Measurements from ENCODE around the gene BOD1.

BOD1 gene

GRCh38 chr5:173625261-173625660 is 8.8 kb upstream of the BOD1 start:
- peaks cover 10% of the 10 kb centered on the region for H3K4me1 ChIP-seq (ENCODE audit: control insufficient read depth, insufficient read depth, low read length)
- H3K4me2 ChIP-seq (ENCODE audit: low read length): peak overlapping the region; percentile 16
- no peaks in the 10 kb centered on the region for H3K36me3 ChIP-seq (ENCODE audit: insufficient read depth, low read length)
- peaks cover 35% of the 10 kb centered on the region for H3K27me3 ChIP-seq (ENCODE audit: control insufficient read depth, insufficient read depth, low read length)
- no peak overlapping the region for H3K4me3 ChIP-seq (ENCODE audit: low read length)
- no peaks in the 10 kb centered on the region for H3K9me3 ChIP-seq (replicated peaks; ENCODE audit: low read length)
- H3K9ac ChIP-seq (ENCODE audit: low read depth, low read length): no peak overlapping the region

GRCh38 chr5:173624282-173624681 is 7.8 kb upstream of the BOD1 start:
- Histone ChIP-seq H3K4me2 (ENCODE audit: low read length) (no peak overlapping the region), H3K4me3 (ENCODE audit: low read length) (no peak overlapping the region), H3K9ac (ENCODE audit: low read depth, low read length) (no peak overlapping the region), H3K4me1 (ENCODE audit: control insufficient read depth, insufficient read depth, low read length) (peaks cover 10% of the 10 kb centered on the region), H3K27me3 (ENCODE audit: control insufficient read depth, insufficient read depth, low read length) (peaks cover 30% of the 10 kb centered on the region), H3K9me3 (replicated peaks; ENCODE audit: low read length) (no peaks in the 10 kb centered on the region), H3K36me3 (ENCODE audit: insufficient read depth, low read length) (no peaks in the 10 kb centered on the region)

GRCh38 chr5:173623789-173624188 is 7.3 kb upstream of the BOD1 start:
- no peaks in the 10 kb centered on the region for H3K9me3 ChIP-seq (replicated peaks; ENCODE audit: low read length)
- peaks cover 10% of the 10 kb centered on the region for H3K4me1 ChIP-seq (ENCODE audit: control insufficient read depth, insufficient read depth, low read length)
- H3K4me3 ChIP-seq (ENCODE audit: low read length): no peak overlapping the region
- H3K4me2 ChIP-seq (ENCODE audit: low read length): no peak overlapping the region
- H3K9ac ChIP-seq (ENCODE audit: low read depth, low read length): no peak overlapping the region
- no peaks in the 10 kb centered on the region for H3K36me3 ChIP-seq (ENCODE audit: insufficient read depth, low read length)
- H3K27me3 ChIP-seq (ENCODE audit: control insufficient read depth, insufficient read depth, low read length): peaks cover 26% of the 10 kb centered on the region

GRCh38 chr5:173623296-173623771 is 6.9 kb upstream of the BOD1 start:
- peaks cover 10% of the 10 kb centered on the region for H3K4me1 ChIP-seq (ENCODE audit: control insufficient read depth, insufficient read depth, low read length)
- no peak overlapping the region for H3K4me3 ChIP-seq (ENCODE audit: low read length)
- peaks cover 22% of the 10 kb centered on the region for H3K27me3 ChIP-seq (ENCODE audit: control insufficient read depth, insufficient read depth, low read length)
- H3K9ac ChIP-seq (ENCODE audit: low read depth, low read length): no peak overlapping the region
- no peak overlapping the region for H3K4me2 ChIP-seq (ENCODE audit: low read length)
- H3K36me3 ChIP-seq (ENCODE audit: insufficient read depth, low read length): no peaks in the 10 kb centered on the region
- H3K9me3 ChIP-seq (replicated peaks; ENCODE audit: low read length): no peaks in the 10 kb centered on the region

GRCh38 chr5:173622183-173623047 is 6.0 kb upstream of the BOD1 start:
- Histone ChIP-seq H3K4me3 (ENCODE audit: low read length) (no peak overlapping the region), H3K9me3 (replicated peaks; ENCODE audit: low read length) (no peaks in the 10 kb centered on the region), H3K36me3 (ENCODE audit: insufficient read depth, low read length) (no peaks in the 10 kb centered on the region), H3K4me1 (ENCODE audit: control insufficient read depth, insufficient read depth, low read length) (peaks cover 10% of the 10 kb centered on the region), H3K9ac (ENCODE audit: low read depth, low read length) (no peak overlapping the region), H3K27me3 (ENCODE audit: control insufficient read depth, insufficient read depth, low read length) (peaks cover 13% of the 10 kb centered on the region), H3K4me2 (ENCODE audit: low read length) (no peak overlapping the region)

- H3K9me3 ChIP-seq (replicated peaks; ENCODE audit: low read length): no peaks in the 10 kb centered on the region
- H3K36me3 ChIP-seq (ENCODE audit: insufficient read depth, low read length): no peaks in the 10 kb centered on the region
- no peak overlapping the region for H3K4me3 ChIP-seq (ENCODE audit: low read length)
- no peak overlapping the region for H3K4me2 ChIP-seq (ENCODE audit: low read length)
- H3K9ac ChIP-seq (ENCODE audit: low read depth, low read length): no peak overlapping the region
- H3K27me3 ChIP-seq (ENCODE audit: control insufficient read depth, insufficient read depth, low read length): no peaks in the 10 kb centered on the region
- peaks cover 13% of the 10 kb centered on the region for H3K4me1 ChIP-seq (ENCODE audit: control insufficient read depth, insufficient read depth, low read length)
Observed at GRCh38 chr5:173620784-173621183, 4.3 kb upstream of the BOD1 start.

- Histone ChIP-seq H3K36me3 (ENCODE audit: insufficient read depth, low read length) (no peaks in the 10 kb centered on the region), H3K9me3 (replicated peaks; ENCODE audit: low read length) (no peaks in the 10 kb centered on the region), H3K4me2 (ENCODE audit: low read length) (no peak overlapping the region), H3K4me1 (ENCODE audit: control insufficient read depth, insufficient read depth, low read length) (peaks cover 17% of the 10 kb centered on the region), H3K27me3 (ENCODE audit: control insufficient read depth, insufficient read depth, low read length) (no peaks in the 10 kb centered on the region), H3K4me3 (ENCODE audit: low read length) (no peak overlapping the region), H3K9ac (ENCODE audit: low read depth, low read length) (no peak overlapping the region)
Observed at GRCh38 chr5:173618927-173619519, 2.6 kb upstream of the BOD1 start.

- Histone ChIP-seq H3K4me3 (ENCODE audit: low read length) (peak overlapping the region; percentile 89), H3K9ac (ENCODE audit: low read depth, low read length) (peak overlapping the region; percentile 96), H3K4me2 (ENCODE audit: low read length) (peak overlapping the region; percentile 89), H3K9me3 (replicated peaks; ENCODE audit: low read length) (no peaks in the 10 kb centered on the region), H3K27me3 (ENCODE audit: control insufficient read depth, insufficient read depth, low read length) (no peaks in the 10 kb centered on the region), H3K36me3 (ENCODE audit: insufficient read depth, low read length) (peaks cover 23% of the 10 kb centered on the region), H3K4me1 (ENCODE audit: control insufficient read depth, insufficient read depth, low read length) (peaks cover 31% of the 10 kb centered on the region)
Observed at GRCh38 chr5:173615884-173616576, 420 bp downstream of the BOD1 start.

GRCh38 chr5:173614591-173614990 is 1.9 kb downstream of the BOD1 start:
- Histone ChIP-seq H3K27me3 (ENCODE audit: control insufficient read depth, insufficient read depth, low read length) (no peaks in the 10 kb centered on the region), H3K9ac (ENCODE audit: low read depth, low read length) (peak overlapping the region; percentile 96), H3K4me2 (ENCODE audit: low read length) (peak overlapping the region; percentile 89), H3K9me3 (replicated peaks; ENCODE audit: low read length) (no peaks in the 10 kb centered on the region), H3K36me3 (ENCODE audit: insufficient read depth, low read length) (peaks cover 37% of the 10 kb centered on the region), H3K4me1 (ENCODE audit: control insufficient read depth, insufficient read depth, low read length) (peaks cover 31% of the 10 kb centered on the region), H3K4me3 (ENCODE audit: low read length) (peak overlapping the region; percentile 89)

GRCh38 chr5:173613433-173614159 is 2.9 kb downstream of the BOD1 start:
- Histone ChIP-seq H3K4me1 (ENCODE audit: control insufficient read depth, insufficient read depth, low read length) (peaks cover 31% of the 10 kb centered on the region), H3K9me3 (replicated peaks; ENCODE audit: low read length) (no peaks in the 10 kb centered on the region), H3K4me2 (ENCODE audit: low read length) (peak overlapping the region; percentile 89), H3K36me3 (ENCODE audit: insufficient read depth, low read length) (peaks cover 47% of the 10 kb centered on the region), H3K9ac (ENCODE audit: low read depth, low read length) (no peak overlapping the region), H3K27me3 (ENCODE audit: control insufficient read depth, insufficient read depth, low read length) (no peaks in the 10 kb centered on the region), H3K4me3 (ENCODE audit: low read length) (no peak overlapping the region)

- H3K4me2 ChIP-seq (ENCODE audit: low read length): peak overlapping the region; percentile 89
- peaks cover 31% of the 10 kb centered on the region for H3K4me1 ChIP-seq (ENCODE audit: control insufficient read depth, insufficient read depth, low read length)
- no peaks in the 10 kb centered on the region for H3K9me3 ChIP-seq (replicated peaks; ENCODE audit: low read length)
- no peaks in the 10 kb centered on the region for H3K27me3 ChIP-seq (ENCODE audit: control insufficient read depth, insufficient read depth, low read length)
- no peak overlapping the region for H3K9ac ChIP-seq (ENCODE audit: low read depth, low read length)
- peaks cover 54% of the 10 kb centered on the region for H3K36me3 ChIP-seq (ENCODE audit: insufficient read depth, low read length)
- H3K4me3 ChIP-seq (ENCODE audit: low read length): no peak overlapping the region
Observed at GRCh38 chr5:173612948-173613347, 3.5 kb downstream of the BOD1 start.

All from skeletal muscle satellite cell (primary cell).